SU-DHL-6 (cell line): ENCODE measurements around the gene CSF1.
"Not testable (repeated sequence)": the region's sequence is repeated elsewhere in the genome, so short reads cannot be mapped to it uniquely, and the experiment has no call there.

Experiments
- H2AFZ ChIP-seq: fragments of 200-600 bp; sonication (generic); 2 replicates; pipeline ENCODE4 v1.6.1; 2014; ENCODE audit warnings: low read depth, mild to moderate bottlenecking, moderate library complexity, mixed read lengths, antibody characterized with exemption, low read length; ENCODE audit not compliant: severe bottlenecking
- H3F3A ChIP-seq: fragments of 200-600 bp; shearing (Covaris generic); 2 replicates; pipeline ENCODE4 v1.6.0; 2016; ENCODE audit warnings: antibody characterized with exemption, mild to moderate bottlenecking; ENCODE audit not compliant: insufficient read depth
- H3K27ac ChIP-seq: fragments of 200-600 bp; sonication (generic); 2 replicates; pipeline ENCODE4 v1.5.1; 2016; ENCODE audit warnings: low read depth, mild to moderate bottlenecking, low read length, moderate library complexity, mixed read lengths
- H3K27me3 ChIP-seq: fragments of 200-600 bp; sonication (generic), shearing (Covaris generic); 2 replicates; pipeline ENCODE4 v1.6.0; 2014; ENCODE audit warnings: mild to moderate bottlenecking, low read length
- H3K36me3 ChIP-seq: fragments of 200-600 bp; sonication (generic); 2 replicates; pipeline ENCODE4 v1.6.1; 2014; ENCODE audit warnings: mild to moderate bottlenecking, low read length, mixed read lengths
- H3K4me2 ChIP-seq: fragments of 300-600, 200-600 bp; shearing (Covaris generic), sonication (generic); 2 replicates; pipeline ENCODE4 v1.6.0; 2014; ENCODE audit warnings: low read length, low read depth, mild to moderate bottlenecking; ENCODE audit not compliant: poor library complexity, severe bottlenecking
- H3K4me3 ChIP-seq: fragments of 200-600 bp; sonication (generic); 2 replicates; pipeline ENCODE4 v1.5.1; 2014; ENCODE audit warnings: antibody characterized with exemption, low read length, mild to moderate bottlenecking, mixed read lengths; ENCODE audit not compliant: insufficient read depth, poor library complexity, severe bottlenecking
- H3K79me2 ChIP-seq: fragments of 200-600 bp; sonication (generic); 2 replicates; pipeline ENCODE4 v1.6.1; 2014; ENCODE audit warnings: mild to moderate bottlenecking, low read length, moderate library complexity; ENCODE audit not compliant: insufficient read depth
- H3K9ac ChIP-seq: fragments of 200-600 bp; sonication (generic); 2 replicates; pipeline ENCODE4 v1.7.0; 2014; ENCODE audit warnings: mild to moderate bottlenecking, low read length
- H3K9me2 ChIP-seq: fragments of 200-600 bp; sonication (generic); replicated peaks from 2 replicates; pipeline ENCODE4 v1.6.1; 2014; ENCODE audit warnings: low read length; ENCODE audit not compliant: insufficient read depth
- H3K9me3 ChIP-seq: fragments of 200-600 bp; sonication (generic); 2 replicates; pipeline ENCODE4 v1.6.1; 2014; ENCODE audit warnings: low read length, mixed read lengths; ENCODE audit not compliant: insufficient read depth
- H4K20me1 ChIP-seq: fragments of 200-600 bp; sonication (generic); 2 replicates; pipeline ENCODE4 v1.6.1; 2014; ENCODE audit warnings: low read depth, mild to moderate bottlenecking, antibody characterized with exemption, low read length, moderate library complexity, mixed read lengths
- CTCF ChIP-seq: fragments of 200-600 bp; sonication (generic); IDR thresholded peaks from one replicate; pipeline ENCODE4 v1.5.1; 2017; ENCODE audit warnings: antibody characterized with exemption, mild to moderate bottlenecking, low read length, moderate library complexity; ENCODE audit not compliant: insufficient read depth, poor library complexity, severe bottlenecking
- EZH2phosphoT487 ChIP-seq: fragments of 200-600 bp; sonication (generic), shearing (Covaris generic); conservative IDR thresholded peaks from 2 replicates; pipeline ENCODE4 v1.6.1; 2018; ENCODE audit warnings: mild to moderate bottlenecking, antibody characterized with exemption, low read length, moderate library complexity, mixed read lengths

CSF1 gene

DNA sequence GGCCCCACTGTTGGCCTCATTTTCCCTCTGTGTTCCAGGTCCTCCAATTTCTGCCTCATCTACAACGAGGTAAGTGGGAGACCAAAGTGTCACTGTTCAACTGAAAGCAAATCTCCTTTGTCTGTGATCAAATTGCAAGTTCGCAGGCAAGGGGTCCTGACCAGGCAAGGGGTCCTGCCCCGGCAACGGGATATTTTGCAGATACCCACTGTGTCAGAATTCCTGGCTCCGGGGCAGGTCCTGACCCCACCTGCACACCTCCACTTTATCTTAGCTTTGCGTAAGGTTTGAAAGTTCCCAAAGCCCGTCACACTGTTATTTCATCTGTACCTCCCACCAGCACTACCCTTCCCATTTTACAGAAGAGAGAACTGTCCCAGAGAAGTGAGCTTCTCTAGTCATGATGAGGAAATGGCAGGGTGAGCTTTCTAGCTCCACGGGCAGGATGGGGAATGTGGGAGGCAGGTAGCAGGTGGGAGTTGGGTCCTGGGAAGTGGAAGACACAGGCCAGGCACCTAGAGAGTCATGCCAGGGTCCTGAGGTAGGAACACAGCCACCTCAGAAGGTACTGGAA, 32.0 kb upstream of the CSF1 start:
- no peaks in the 10 kb centered on the region for H4K20me1 ChIP-seq
- no peak overlapping the region for H3K27ac ChIP-seq
- no peak overlapping the region for H3K9ac ChIP-seq
- no peak overlapping the region for H2AFZ ChIP-seq
- TF ChIP-seq EZH2phosphoT487, result no peak
- no peak for TF ChIP-seq CTCF
- no peaks in the 10 kb centered on the region for H3F3A ChIP-seq
- no peaks in the 10 kb centered on the region for H3K27me3 ChIP-seq
- H3K9me2 ChIP-seq, result no peaks in the 10 kb centered on the region
- H3K9me3 ChIP-seq, result no peaks in the 10 kb centered on the region
- H3K79me2 ChIP-seq, result no peaks in the 10 kb centered on the region
- no peak overlapping the region for H3K4me2 ChIP-seq
- H3K36me3 ChIP-seq, result no peaks in the 10 kb centered on the region
- no peak overlapping the region for H3K4me3 ChIP-seq

GRCh38 chr1:109879371-109879770, 31.3 kb upstream of the CSF1 start:
- not testable (repeated sequence) for H3F3A ChIP-seq, H4K20me1 ChIP-seq, H3K36me3 ChIP-seq, H3K9me2 ChIP-seq, H3K9me3 ChIP-seq, H3K9ac ChIP-seq, H3K4me3 ChIP-seq, H3K27ac ChIP-seq, H3K79me2 ChIP-seq, H3K27me3 ChIP-seq, H3K4me2 ChIP-seq, H2AFZ ChIP-seq

DNA sequence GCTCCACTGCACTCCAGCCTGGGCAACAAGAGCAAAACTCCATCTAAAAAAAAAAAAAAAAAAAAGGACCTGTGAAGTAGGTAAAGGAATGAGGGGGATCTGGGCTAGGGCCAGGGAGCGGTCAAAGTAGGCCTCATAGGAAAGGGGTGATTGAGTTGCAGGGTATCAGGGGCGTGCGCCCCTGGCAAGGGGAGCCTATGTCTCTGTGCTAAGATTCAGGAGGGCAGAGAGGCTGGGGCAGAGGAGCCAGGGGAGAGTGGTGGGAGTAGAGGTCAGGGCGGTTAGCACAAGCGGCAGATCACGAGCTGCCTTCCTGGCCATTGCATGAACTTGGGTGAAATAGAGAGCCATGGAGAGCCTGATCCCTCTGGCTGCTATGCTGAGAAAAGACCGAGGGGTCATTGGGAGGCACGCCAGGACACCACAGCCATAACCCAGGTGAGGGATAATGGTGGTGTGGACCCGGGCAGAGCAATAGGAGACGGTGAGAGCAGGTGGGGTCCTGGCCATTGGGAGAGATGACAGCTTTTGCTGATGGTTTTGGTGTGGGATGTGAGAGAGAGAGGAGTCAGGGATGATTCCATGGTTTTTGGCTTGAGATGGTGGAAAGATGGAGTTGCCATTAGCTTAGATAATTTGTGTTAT, 30.6 kb upstream of the CSF1 start:
- no peak overlapping the region for H3K4me2 ChIP-seq
- H3K27ac ChIP-seq, result no peak overlapping the region
- no peak overlapping the region for H3K4me3 ChIP-seq
- H3K9ac ChIP-seq, result no peak overlapping the region
- H3K27me3 ChIP-seq, result no peaks in the 10 kb centered on the region
- H4K20me1 ChIP-seq, result no peaks in the 10 kb centered on the region
- H3K79me2 ChIP-seq, result no peaks in the 10 kb centered on the region
- no peaks in the 10 kb centered on the region for H3K9me2 ChIP-seq
- H3K9me3 ChIP-seq, result no peaks in the 10 kb centered on the region
- TF ChIP-seq EZH2phosphoT487, result no peak
- no peaks in the 10 kb centered on the region for H3K36me3 ChIP-seq
- no peaks in the 10 kb centered on the region for H3F3A ChIP-seq
- no peak overlapping the region for H2AFZ ChIP-seq

DNA sequence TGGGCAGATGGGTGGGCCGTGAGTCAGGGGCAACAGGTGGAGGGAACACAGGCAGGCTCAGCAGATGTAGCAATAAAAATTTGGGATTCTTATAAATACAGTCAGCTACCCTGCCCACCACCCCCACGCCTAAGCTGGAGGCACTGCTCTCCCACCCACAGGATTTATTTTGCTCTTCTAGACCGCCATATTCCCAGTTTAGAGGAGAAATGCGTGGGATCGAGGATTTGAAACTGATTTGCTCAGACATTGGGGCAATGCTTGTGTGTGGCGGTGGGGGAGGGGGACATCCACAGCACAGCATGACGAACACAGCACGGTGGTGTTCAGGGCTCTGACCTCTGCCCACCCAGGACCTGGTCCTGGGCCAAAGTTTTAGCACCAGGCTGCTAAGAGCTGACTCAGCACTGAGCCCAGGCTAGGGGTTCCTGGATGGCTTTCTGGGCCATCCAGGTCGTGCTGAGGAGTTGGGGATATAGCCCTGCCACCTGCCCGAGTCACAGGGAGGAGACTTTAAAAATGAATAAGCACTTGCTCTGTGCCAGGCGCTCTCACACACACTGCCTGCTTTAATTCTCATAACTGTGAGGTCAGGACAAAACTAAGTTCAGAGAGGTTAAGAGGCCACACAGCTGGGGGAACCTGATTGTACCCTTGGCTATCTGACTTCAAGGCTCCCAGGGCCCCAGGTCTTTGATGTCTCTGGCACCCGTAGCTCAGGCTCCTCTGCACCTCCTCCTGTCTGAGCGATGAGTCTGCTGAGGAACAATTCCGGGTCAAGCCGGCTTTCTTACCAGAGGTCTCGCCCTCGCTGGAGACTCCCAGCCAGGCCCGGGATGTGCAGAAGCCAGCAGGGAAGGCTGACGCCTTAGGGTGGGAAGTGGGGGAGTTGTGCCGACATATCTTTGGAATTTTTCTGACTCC, 29.4 kb upstream of the CSF1 start:
- H3K27ac ChIP-seq, result no peak overlapping the region
- H3K9ac ChIP-seq, result no peak overlapping the region
- no peaks in the 10 kb centered on the region for H3K36me3 ChIP-seq
- H2AFZ ChIP-seq, result no peak overlapping the region
- TF ChIP-seq EZH2phosphoT487, result no peak
- no peak for TF ChIP-seq CTCF
- H4K20me1 ChIP-seq, result no peaks in the 10 kb centered on the region
- no peaks in the 10 kb centered on the region for H3K79me2 ChIP-seq
- H3K9me2 ChIP-seq, result no peaks in the 10 kb centered on the region
- H3F3A ChIP-seq, result no peaks in the 10 kb centered on the region
- no peaks in the 10 kb centered on the region for H3K9me3 ChIP-seq
- H3K4me2 ChIP-seq, result no peak overlapping the region
- no peaks in the 10 kb centered on the region for H3K27me3 ChIP-seq
- no peak overlapping the region for H3K4me3 ChIP-seq
